Loucy (cell line): ENCODE measurements around the gene HK1.
A peak's percentile ranks its signal among the peaks of the same experiment; 100 is the strongest.

ENCODE experiments used
- H2AFZ ChIP-seq: fragments of 200-600 bp; sonication (generic); 2 replicates; pipeline ENCODE4 v1.6.0; 2016; ENCODE audit warnings: antibody characterized with exemption, mild to moderate bottlenecking, low read length, moderate library complexity
- H3F3A ChIP-seq: fragments of 200-600 bp; 2 replicates; pipeline ENCODE4 v1.6.0; 2016; ENCODE audit warnings: antibody characterized with exemption, low read depth, mild to moderate bottlenecking
- H3K27me3 ChIP-seq: fragments of 200-600 bp; sonication (generic); 2 replicates; pipeline ENCODE4 v1.6.1; 2014; ENCODE audit warnings: low read length, mild to moderate bottlenecking; ENCODE audit not compliant: insufficient read depth, poor library complexity, severe bottlenecking
- H3K36me3 ChIP-seq: fragments of 200-600 bp; sonication (generic); 2 replicates; pipeline ENCODE4 v1.6.1; 2016; ENCODE audit warnings: low read length; ENCODE audit not compliant: insufficient read depth
- H3K4me1 ChIP-seq: fragments of 200-600 bp; sonication (generic); 2 replicates; pipeline ENCODE4 v1.5.1; 2014; ENCODE audit warnings: low read length, mild to moderate bottlenecking; ENCODE audit not compliant: insufficient read depth, poor library complexity, severe bottlenecking
- H3K4me2 ChIP-seq: fragments of 200-600 bp; sonication (generic); 2 replicates; pipeline ENCODE4 v1.6.0; 2014; ENCODE audit warnings: antibody characterized with exemption, low read length, low read depth, mild to moderate bottlenecking; ENCODE audit not compliant: poor library complexity, severe bottlenecking
- H3K4me3 ChIP-seq: fragments of 200-600 bp; sonication (generic); 2 replicates; pipeline ENCODE4 v1.5.1; 2014; ENCODE audit warnings: low read length, mild to moderate bottlenecking, mixed read lengths; ENCODE audit not compliant: poor library complexity, severe bottlenecking
- H3K79me2 ChIP-seq: fragments of 200-600 bp; sonication (generic); 2 replicates; pipeline ENCODE4 v1.6.1; 2014; ENCODE audit warnings: low read length; ENCODE audit not compliant: insufficient read depth
- H3K9ac ChIP-seq: fragments of 200-600 bp; sonication (generic); 2 replicates; pipeline ENCODE4 v1.6.0; 2014; ENCODE audit warnings: mild to moderate bottlenecking, low read depth, low read length, moderate library complexity; ENCODE audit not compliant: poor library complexity, severe bottlenecking
- H3K9me2 ChIP-seq: fragments of 200-600 bp; sonication (generic); replicated peaks from 2 replicates; pipeline ENCODE4 v1.6.1; 2016; ENCODE audit warnings: low read depth, low read length, mixed read lengths
- H3K9me3 ChIP-seq: fragments of 200-600 bp; sonication (generic); 2 replicates; pipeline ENCODE4 v1.6.1; 2014; ENCODE audit warnings: mild to moderate bottlenecking, antibody characterized with exemption, low read length, low read depth; ENCODE audit not compliant: insufficient read depth
- H4K20me1 ChIP-seq: fragments of 200-600 bp; sonication (generic); 2 replicates; pipeline ENCODE4 v1.6.0; 2014; ENCODE audit warnings: antibody characterized with exemption, low read length, mild to moderate bottlenecking; ENCODE audit not compliant: insufficient read depth, poor library complexity, severe bottlenecking
- CTCF ChIP-seq: fragments of 200-600 bp; sonication (generic); conservative IDR thresholded peaks from 2 replicates; pipeline ENCODE4 v1.5.1; 2014; ENCODE audit warnings: mild to moderate bottlenecking, antibody characterized with exemption, low read length
- EZH2phosphoT487 ChIP-seq: fragments of 200-600 bp; IDR thresholded peaks from 2 replicates; pipeline ENCODE4 v1.6.1; 2018; ENCODE audit warnings: antibody characterized with exemption, mild to moderate bottlenecking, moderate library complexity, borderline replicate concordance

Gene HK1

GRCh38 chr10:69406816-69407580 lies 128.7 kb downstream of the HK1 start:
- H3K4me2 ChIP-seq, result no peak overlapping the region
- no peaks in the 10 kb centered on the region for H3K9me3 ChIP-seq
- H3K27me3 ChIP-seq, result no peaks in the 10 kb centered on the region
- H3F3A ChIP-seq, result no peaks in the 10 kb centered on the region
- peaks cover 22% of the 10 kb centered on the region for H3K4me1 ChIP-seq
- H3K79me2 ChIP-seq, result no peaks in the 10 kb centered on the region
- no peak overlapping the region for H3K9ac ChIP-seq
- H4K20me1 ChIP-seq, result no peaks in the 10 kb centered on the region
- no peak overlapping the region for H3K4me3 ChIP-seq
- H2AFZ ChIP-seq, result no peak overlapping the region
- no peaks in the 10 kb centered on the region for H3K9me2 ChIP-seq
- no peak for TF ChIP-seq CTCF
- no peak for TF ChIP-seq EZH2phosphoT487
- H3K36me3 ChIP-seq, result peaks cover 5% of the 10 kb centered on the region; the same call in 1 of the 2 replicates

- H3K4me1 ChIP-seq, result peaks cover 22% of the 10 kb centered on the region
- peak overlapping the region; percentile 86 for H2AFZ ChIP-seq
- H3K9ac ChIP-seq, result peak overlapping the region; percentile 64
- H4K20me1 ChIP-seq, result no peaks in the 10 kb centered on the region
- no peaks in the 10 kb centered on the region for H3K9me2 ChIP-seq
- H3F3A ChIP-seq, result no peaks in the 10 kb centered on the region
- H3K4me2 ChIP-seq, result peak overlapping the region; percentile 83
- peak; percentile 85 for TF ChIP-seq CTCF
- no peak for TF ChIP-seq EZH2phosphoT487
- peak overlapping the region; percentile 68 for H3K4me3 ChIP-seq
- H3K27me3 ChIP-seq, result no peaks in the 10 kb centered on the region
- H3K79me2 ChIP-seq, result no peaks in the 10 kb centered on the region
- H3K9me3 ChIP-seq, result no peaks in the 10 kb centered on the region
- peaks cover 2% of the 10 kb centered on the region; the same call in 1 of the 2 replicates for H3K36me3 ChIP-seq
These were observed 129.5 kb downstream of the HK1 start for GRCh38 chr10:69407621-69408301.

GRCh38 chr10:69408318-69409175 lies 130.3 kb downstream of the HK1 start:
- H3K9me3 ChIP-seq, result no peaks in the 10 kb centered on the region
- no peaks in the 10 kb centered on the region for H4K20me1 ChIP-seq
- no peaks in the 10 kb centered on the region for H3K9me2 ChIP-seq
- peak overlapping the region; percentile 91 for H2AFZ ChIP-seq
- peak overlapping the region; percentile 83 for H3K4me2 ChIP-seq
- no peaks in the 10 kb centered on the region for H3K27me3 ChIP-seq
- H3K4me3 ChIP-seq, result peak overlapping the region; percentile 68
- peaks cover 22% of the 10 kb centered on the region for H3K4me1 ChIP-seq
- H3K36me3 ChIP-seq, result no peaks in the 10 kb centered on the region
- peak overlapping the region; percentile 64 for H3K9ac ChIP-seq
- H3K79me2 ChIP-seq, result no peaks in the 10 kb centered on the region
- TF ChIP-seq CTCF (peak; percentile 45), EZH2phosphoT487 (no peak)
- H3F3A ChIP-seq, result no peaks in the 10 kb centered on the region
